HepG2 (cell line): ENCODE measurements around the gene TXNDC2. TPM values are rescaled to one million over a fixed set of nuclear protein-coding genes. Genes with fewer than 3 reads are reported as not detected.

Experiments used
- BCL6 ChIP-seq: IDR thresholded peaks from 2 replicates; pipeline ENCODE4 v1.6.1; 2016; ENCODE audit warnings: missing genetic modification reagents, missing compliant biosample characterization
- DR1 ChIP-seq: sonication (generic); formaldehyde crosslinking; IDR thresholded peaks from 2 replicates; pipeline ENCODE4 v1.8.0; 2021; ENCODE audit warnings: mild to moderate bottlenecking, missing genetic modification reagents, inconsistent platforms
- MTF1 ChIP-seq: sonication (generic); formaldehyde crosslinking; IDR thresholded peaks from 2 replicates; pipeline ENCODE4 v1.5.0; 2020; ENCODE audit warnings: missing genetic modification reagents
- ZNF142 ChIP-seq: sonication (generic); formaldehyde crosslinking; IDR thresholded peaks from 2 replicates; pipeline ENCODE4 v1.4.0; 2020; ENCODE audit warnings: missing genetic modification reagents
- ZNF432 ChIP-seq: sonication (generic); formaldehyde crosslinking; IDR thresholded peaks from 2 replicates; pipeline ENCODE4 v1.5.0; 2020; ENCODE audit warnings: missing genetic modification reagents, mild to moderate bottlenecking, borderline replicate concordance
- polyA plus RNA-seq, 8 experiments: library from polyadenylated mRNA; depleted of rRNA in 3 of 8; stranded (reverse) in 7 of 8; unstranded in 1 of 8; fragments of >200 nt; fragmentation: Illumina TruSeq in 4 of 8; extraction: Trizol in 4 of 8; gene quantifications; 2 replicates each; pipeline versions ENCODE4 v1.2.1 to v1.2.3, GENCODE V29; 2011 to 2016; ENCODE audit warnings: low read depth in 4 of 8, missing spikeins in 1 of 8, mixed read lengths in 1 of 8; ENCODE audit not compliant: insufficient read depth in 1 of 8
- total RNA-seq, 5 experiments: library from RNA; depleted of rRNA; stranded (reverse); fragments of >200 nt; fragmentation: Illumina TruSeq; extraction: Trizol; gene quantifications; 2 replicates each; pipeline ENCODE4 v1.2.3, GENCODE V29; 2016; ENCODE audit warnings: low read depth in 1 of 5
- TF ChIP-seq, protein P1 (sequence below): sonication (generic); formaldehyde crosslinking; IDR thresholded peaks from 2 replicates; pipeline ENCODE4 v1.4.0; 2020; ENCODE audit warnings: missing genetic modification reagents
- TF ChIP-seq, protein P2 (sequence below): sonication (generic); IDR thresholded peaks from 2 replicates; pipeline ENCODE4 v1.6.1; 2016; ENCODE audit warnings: low read depth, borderline replicate concordance
- TF ChIP-seq, protein P3 (sequence below): sonication (generic); formaldehyde crosslinking; IDR thresholded peaks from 2 replicates; pipeline ENCODE4 v1.4.0; 2020; ENCODE audit warnings: low read depth, missing genetic modification reagents

TXNDC2 gene
- total and polyA plus RNA-seq, 2 of the 13 experiments (the other 11 are each of a cell fraction or from before 2014, with no cell fraction given) = not detected

DNA sequence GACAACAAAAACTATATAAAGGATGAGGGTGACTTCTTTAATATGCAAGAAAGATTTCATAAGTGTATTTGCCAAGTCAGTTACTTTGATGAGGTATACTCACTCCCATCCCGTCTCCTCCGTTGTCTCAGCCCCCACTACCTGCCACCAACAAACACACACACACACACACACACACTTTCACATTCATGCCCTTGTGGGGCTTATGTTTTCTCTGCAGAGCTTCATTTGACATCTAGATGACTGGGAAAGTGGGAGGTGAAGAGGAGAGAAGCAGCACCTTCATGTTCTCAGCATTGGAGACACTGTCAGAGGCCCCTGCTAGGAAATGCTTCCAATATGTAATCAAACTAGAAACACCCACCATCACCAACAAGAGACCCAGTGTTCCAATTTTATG is 22.5 kb upstream of the TXNDC2 start (continued):
- TF ChIP-seq, protein P1, sequence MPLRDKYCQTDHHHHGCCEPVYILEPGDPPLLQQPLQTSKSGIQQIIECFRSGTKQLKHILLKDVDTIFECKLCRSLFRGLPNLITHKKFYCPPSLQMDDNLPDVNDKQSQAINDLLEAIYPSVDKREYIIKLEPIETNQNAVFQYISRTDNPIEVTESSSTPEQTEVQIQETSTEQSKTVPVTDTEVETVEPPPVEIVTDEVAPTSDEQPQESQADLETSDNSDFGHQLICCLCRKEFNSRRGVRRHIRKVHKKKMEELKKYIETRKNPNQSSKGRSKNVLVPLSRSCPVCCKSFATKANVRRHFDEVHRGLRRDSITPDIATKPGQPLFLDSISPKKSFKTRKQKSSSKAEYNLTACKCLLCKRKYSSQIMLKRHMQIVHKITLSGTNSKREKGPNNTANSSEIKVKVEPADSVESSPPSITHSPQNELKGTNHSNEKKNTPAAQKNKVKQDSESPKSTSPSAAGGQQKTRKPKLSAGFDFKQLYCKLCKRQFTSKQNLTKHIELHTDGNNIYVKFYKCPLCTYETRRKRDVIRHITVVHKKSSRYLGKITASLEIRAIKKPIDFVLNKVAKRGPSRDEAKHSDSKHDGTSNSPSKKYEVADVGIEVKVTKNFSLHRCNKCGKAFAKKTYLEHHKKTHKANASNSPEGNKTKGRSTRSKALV (CRISPR knock-in tag) = no peak
- TF ChIP-seq DR1 (CRISPR knock-in tag) = no peak
- no peak for TF ChIP-seq BCL6 (CRISPR knock-in tag)
- TF ChIP-seq, protein P2, sequence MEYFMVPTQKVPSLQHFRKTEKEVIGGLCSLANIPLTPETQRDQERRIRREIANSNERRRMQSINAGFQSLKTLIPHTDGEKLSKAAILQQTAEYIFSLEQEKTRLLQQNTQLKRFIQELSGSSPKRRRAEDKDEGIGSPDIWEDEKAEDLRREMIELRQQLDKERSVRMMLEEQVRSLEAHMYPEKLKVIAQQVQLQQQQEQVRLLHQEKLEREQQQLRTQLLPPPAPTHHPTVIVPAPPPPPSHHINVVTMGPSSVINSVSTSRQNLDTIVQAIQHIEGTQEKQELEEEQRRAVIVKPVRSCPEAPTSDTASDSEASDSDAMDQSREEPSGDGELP = no peak
- TF ChIP-seq ZNF142 = no peak
- TF ChIP-seq, protein P3, sequence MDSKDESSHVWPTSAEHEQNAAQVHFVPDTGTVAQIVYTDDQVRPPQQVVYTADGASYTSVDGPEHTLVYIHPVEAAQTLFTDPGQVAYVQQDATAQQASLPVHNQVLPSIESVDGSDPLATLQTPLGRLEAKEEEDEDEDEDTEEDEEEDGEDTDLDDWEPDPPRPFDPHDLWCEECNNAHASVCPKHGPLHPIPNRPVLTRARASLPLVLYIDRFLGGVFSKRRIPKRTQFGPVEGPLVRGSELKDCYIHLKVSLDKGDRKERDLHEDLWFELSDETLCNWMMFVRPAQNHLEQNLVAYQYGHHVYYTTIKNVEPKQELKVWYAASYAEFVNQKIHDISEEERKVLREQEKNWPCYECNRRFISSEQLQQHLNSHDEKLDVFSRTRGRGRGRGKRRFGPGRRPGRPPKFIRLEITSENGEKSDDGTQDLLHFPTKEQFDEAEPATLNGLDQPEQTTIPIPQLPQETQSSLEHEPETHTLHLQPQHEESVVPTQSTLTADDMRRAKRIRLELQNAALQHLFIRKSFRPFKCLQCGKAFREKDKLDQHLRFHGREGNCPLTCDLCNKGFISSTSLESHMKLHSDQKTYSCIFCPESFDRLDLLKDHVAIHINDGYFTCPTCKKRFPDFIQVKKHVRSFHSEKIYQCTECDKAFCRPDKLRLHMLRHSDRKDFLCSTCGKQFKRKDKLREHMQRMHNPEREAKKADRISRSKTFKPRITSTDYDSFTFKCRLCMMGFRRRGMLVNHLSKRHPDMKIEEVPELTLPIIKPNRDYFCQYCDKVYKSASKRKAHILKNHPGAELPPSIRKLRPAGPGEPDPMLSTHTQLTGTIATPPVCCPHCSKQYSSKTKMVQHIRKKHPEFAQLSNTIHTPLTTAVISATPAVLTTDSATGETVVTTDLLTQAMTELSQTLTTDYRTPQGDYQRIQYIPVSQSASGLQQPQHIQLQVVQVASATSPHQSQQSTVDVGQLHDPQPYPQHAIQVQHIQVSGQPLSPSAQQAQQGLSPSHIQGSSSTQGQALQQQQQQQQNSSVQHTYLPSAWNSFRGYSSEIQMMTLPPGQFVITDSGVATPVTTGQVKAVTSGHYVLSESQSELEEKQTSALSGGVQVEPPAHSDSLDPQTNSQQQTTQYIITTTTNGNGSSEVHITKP (CRISPR knock-in tag) = no peak
- no peak for TF ChIP-seq ZNF432
- TF ChIP-seq MTF1 (CRISPR knock-in tag) = no peak
- TF ChIP-seq, all 625 proteins: peak for 0
